ENCODE results near the gene RAD23B. TPM values are rescaled to one million over a fixed set of nuclear protein-coding genes. Genes with fewer than 3 reads are reported as not detected.

Gene RAD23B
- total RNA-seq, 4 donors from 2014 or later: 87.3 to 98.6 (median 93.1) TPM

DNA sequence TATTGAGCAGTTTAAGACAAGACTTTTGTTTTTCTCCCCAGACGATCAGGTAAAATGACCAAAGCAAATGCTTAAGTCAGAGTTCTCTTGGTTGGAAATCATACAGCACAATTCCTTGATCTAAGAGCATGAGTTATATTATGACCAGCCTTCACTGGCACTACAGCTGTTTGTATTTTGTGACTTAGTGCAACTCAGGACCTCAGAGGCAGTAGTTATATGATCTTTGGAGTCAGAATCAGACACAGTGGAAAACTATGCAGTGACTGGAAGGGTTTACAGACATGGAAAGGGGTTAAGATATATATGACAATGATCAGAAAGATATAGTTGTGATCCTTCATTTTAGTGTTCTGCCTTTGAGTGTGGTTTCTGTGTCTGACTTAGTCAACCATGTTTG, 24.3 kb downstream of the RAD23B start:
- 87 to 92% methylated on average over 1 of the region's 1 CpG for WGBS, 2 donors

DNA sequence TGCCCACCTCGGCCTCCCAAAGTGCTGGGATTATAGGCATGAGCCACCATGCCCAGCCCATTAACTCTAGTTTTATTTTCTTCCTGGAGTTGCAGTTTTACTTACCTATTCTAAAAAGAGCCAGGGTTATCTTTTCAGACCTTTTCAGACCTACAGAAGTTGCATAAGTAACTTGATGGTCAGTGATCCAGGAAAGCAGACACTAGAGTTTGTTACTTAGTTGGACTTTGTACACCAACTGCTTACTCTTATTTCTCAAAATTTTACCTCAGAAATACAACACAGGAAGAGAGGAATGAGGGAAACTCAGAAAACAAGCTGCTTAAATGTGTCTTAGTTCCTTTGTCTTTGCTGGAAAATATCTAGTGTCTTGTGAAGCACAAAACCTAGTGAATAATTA, 25.4 kb downstream of the RAD23B start:
- Histone ChIP-seq H3K27me3 (no peaks in the 10 kb centered on the region), H3K4me3 (no peak overlapping the region), H3K4me1 (peaks cover 0 to 22% (median 0%) of the 10 kb centered on the region in 4 donors), H3K9me3 (no peaks in the 10 kb centered on the region), H3K27ac (no peak overlapping the region), H3K36me3 (peaks cover 0 to 63% (median 0%) of the 10 kb centered on the region in 3 donors)
- DNase-seq (ENCODE audit: low spot score in 2 of 2): no peak
- TF ChIP-seq POLR2A (IDR thresholded peaks at IDR 0.05): no peak
- 0% methylated on average over 1 of the region's 1 CpG for WGBS, 2 donors

More for the DNA sequence above, 24.3 kb downstream of the RAD23B start:
- Histone ChIP-seq H3K9me3 (no peaks in the 10 kb centered on the region), H3K4me1 (peaks cover 0 to 20% (median 0%) of the 10 kb centered on the region in 4 donors), H3K27ac (no peak overlapping the region), H3K27me3 (no peaks in the 10 kb centered on the region), H3K4me3 (no peak overlapping the region), H3K36me3 (peaks cover 0 to 52% (median 0%) of the 10 kb centered on the region in 3 donors)
- TF ChIP-seq EP300 (IDR thresholded peaks at IDR 0.05): no peak
- TF ChIP-seq, protein P1, sequence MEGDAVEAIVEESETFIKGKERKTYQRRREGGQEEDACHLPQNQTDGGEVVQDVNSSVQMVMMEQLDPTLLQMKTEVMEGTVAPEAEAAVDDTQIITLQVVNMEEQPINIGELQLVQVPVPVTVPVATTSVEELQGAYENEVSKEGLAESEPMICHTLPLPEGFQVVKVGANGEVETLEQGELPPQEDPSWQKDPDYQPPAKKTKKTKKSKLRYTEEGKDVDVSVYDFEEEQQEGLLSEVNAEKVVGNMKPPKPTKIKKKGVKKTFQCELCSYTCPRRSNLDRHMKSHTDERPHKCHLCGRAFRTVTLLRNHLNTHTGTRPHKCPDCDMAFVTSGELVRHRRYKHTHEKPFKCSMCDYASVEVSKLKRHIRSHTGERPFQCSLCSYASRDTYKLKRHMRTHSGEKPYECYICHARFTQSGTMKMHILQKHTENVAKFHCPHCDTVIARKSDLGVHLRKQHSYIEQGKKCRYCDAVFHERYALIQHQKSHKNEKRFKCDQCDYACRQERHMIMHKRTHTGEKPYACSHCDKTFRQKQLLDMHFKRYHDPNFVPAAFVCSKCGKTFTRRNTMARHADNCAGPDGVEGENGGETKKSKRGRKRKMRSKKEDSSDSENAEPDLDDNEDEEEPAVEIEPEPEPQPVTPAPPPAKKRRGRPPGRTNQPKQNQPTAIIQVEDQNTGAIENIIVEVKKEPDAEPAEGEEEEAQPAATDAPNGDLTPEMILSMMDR (IDR thresholded peaks at IDR 0.05): no peak
- no peak for TF ChIP-seq POLR2A (IDR thresholded peaks at IDR 0.05)
- no peak for DNase-seq (ENCODE audit: low spot score in 2 of 2)

DNA sequence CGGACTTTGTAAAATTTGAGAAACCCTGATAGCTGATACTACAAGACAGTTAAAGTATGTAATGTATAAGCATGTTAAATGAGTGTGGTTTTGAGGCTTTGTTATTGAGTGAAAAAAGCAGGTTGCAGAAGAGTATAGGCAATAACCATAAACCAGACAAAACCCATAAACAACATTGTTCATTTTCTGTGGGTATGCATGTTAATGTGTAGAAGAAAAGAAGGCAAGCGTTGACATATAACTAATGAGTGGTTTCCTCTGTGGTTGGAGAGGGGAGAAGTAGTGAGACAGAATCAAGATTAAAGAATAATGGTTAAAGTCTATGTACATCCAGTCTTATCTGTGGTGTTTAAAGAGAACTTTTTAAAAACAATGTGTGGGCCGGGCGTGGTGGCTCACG, 26.2 kb downstream of the RAD23B start:
- peaks cover 0 to 22% (median 0%) of the 10 kb centered on the region in 4 donors for H3K4me1 ChIP-seq
- H3K27me3 ChIP-seq: no peaks in the 10 kb centered on the region
- no peak overlapping the region for H3K4me3 ChIP-seq
- no peak for DNase-seq (ENCODE audit: low spot score in 2 of 2)
- H3K36me3 ChIP-seq: peaks cover 0 to 71% (median 0%) of the 10 kb centered on the region in 3 donors
- 87 to 92% methylated on average over 5 of the region's 5 CpGs for WGBS, 2 donors
- TF ChIP-seq, protein P1 (IDR thresholded peaks at IDR 0.05): no peak
- TF ChIP-seq EP300 (IDR thresholded peaks at IDR 0.05) (no peak), POLR2A (IDR thresholded peaks at IDR 0.05) (no peak)
- H3K9me3 ChIP-seq: no peaks in the 10 kb centered on the region
- H3K27ac ChIP-seq: no peak overlapping the region

DNA sequence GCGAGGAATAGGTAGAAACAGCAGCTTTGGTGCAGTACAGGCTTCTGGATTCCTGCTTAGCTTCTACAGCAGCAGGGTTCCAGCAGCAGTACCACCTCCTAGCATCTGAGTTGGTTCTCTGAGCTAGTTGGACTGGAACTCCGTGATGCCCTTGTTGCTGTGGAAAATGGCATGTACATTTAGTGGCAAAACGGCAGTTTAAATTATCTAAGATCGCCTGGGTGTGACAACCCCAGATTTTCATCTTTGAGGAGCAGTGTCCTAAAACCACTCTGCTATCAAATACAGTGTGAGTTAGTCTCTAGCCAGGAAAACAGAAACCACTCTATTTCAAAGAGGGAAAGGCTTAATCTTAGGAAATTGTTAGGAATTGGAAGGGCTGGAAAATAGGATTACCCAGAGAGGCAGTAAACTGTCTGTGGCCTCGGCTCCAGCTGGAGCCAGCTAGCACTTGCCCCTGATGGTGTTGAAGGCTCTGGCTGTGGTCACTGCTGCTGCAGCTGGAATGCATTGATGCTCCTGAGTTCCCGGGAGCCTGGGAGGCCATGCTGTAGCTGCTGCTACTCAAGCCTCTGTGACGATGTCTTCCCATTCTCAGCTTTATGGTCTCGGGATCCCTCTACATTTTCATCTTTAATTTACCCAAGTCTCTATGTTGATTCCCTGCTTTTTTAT, 29.4 kb downstream of the RAD23B start:
- TF ChIP-seq EP300 (IDR thresholded peaks at IDR 0.05) (no peak), POLR2A (IDR thresholded peaks at IDR 0.05) (no peak)
- TF ChIP-seq, protein P1 (IDR thresholded peaks at IDR 0.05): no peak
- no peak overlapping the region for H3K4me3 ChIP-seq
- 71 to 72% methylated on average over 8 of the region's 8 CpGs for WGBS, 2 donors

DNA sequence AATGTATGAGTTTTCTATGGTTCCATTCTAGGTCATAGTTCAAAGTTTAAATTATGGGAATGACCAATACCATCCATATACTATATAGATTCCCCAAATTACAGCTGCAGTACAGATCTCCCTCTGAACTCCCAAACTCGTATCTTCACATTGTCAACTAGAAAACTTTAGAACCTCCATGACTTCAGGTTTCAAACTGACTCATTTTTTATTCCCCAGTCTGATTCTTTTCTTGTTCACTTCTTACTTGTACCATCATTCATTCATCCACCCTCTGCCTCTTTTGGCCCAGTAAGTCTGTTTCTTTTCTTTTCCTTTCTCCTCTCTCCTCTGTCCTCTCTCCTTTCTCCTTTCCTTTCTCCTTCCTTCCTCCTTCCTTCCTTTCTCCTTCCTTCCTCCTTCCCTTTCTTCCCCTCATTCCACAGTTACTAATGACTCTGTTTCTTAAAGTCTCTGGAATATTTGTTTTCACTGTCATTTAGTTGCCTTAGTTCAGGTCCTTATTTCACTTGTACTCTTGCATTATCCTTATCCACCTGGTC, 30.5 kb downstream of the RAD23B start:
- Histone ChIP-seq H3K27ac (no peak overlapping the region), H3K9me3 (no peaks in the 10 kb centered on the region), H3K27me3 (no peaks in the 10 kb centered on the region), H3K4me1 (peaks cover 0 to 16% (median 0%) of the 10 kb centered on the region in 4 donors), H3K4me3 (no peak overlapping the region), H3K36me3 (peaks cover 0 to 64% (median 0%) of the 10 kb centered on the region in 3 donors)
- TF ChIP-seq, protein P1 (IDR thresholded peaks at IDR 0.05): no peak
- TF ChIP-seq EP300 (IDR thresholded peaks at IDR 0.05) (no peak), POLR2A (IDR thresholded peaks at IDR 0.05) (no peak)
- 92 to 100% methylated on average over 1 of the region's 1 CpG for WGBS, 2 donors
- no peak for DNase-seq (ENCODE audit: low spot score in 2 of 2)

More for the DNA sequence above, 29.4 kb downstream of the RAD23B start:
- Histone ChIP-seq H3K27me3 (no peaks in the 10 kb centered on the region), H3K4me1 (peaks cover 0 to 22% (median 0%) of the 10 kb centered on the region in 4 donors), H3K36me3 (peaks cover 0 to 64% (median 0%) of the 10 kb centered on the region in 3 donors), H3K27ac (no peak overlapping the region), H3K9me3 (no peaks in the 10 kb centered on the region)
- no peak for DNase-seq (ENCODE audit: low spot score in 2 of 2)

Measured in tibial nerve (tissue), 4 donors.